A549 treated with DMSO at 1 μM for 4 hours (cell line): Measurements from ENCODE around the gene TRPC4AP. TPM values are rescaled to one million over a fixed set of nuclear protein-coding genes. Genes with fewer than 3 reads are reported as not detected.

ENCODE experiments used
- total RNA-seq: library from RNA; stranded (reverse); fragments of 200-300 nt; extraction: Qiagen RNA extraction; gene quantifications from 5 replicates; pipeline ENCODE4 v1.2.3, GENCODE V29; 2022; ENCODE audit warnings: low read depth

Gene TRPC4AP, protein sequence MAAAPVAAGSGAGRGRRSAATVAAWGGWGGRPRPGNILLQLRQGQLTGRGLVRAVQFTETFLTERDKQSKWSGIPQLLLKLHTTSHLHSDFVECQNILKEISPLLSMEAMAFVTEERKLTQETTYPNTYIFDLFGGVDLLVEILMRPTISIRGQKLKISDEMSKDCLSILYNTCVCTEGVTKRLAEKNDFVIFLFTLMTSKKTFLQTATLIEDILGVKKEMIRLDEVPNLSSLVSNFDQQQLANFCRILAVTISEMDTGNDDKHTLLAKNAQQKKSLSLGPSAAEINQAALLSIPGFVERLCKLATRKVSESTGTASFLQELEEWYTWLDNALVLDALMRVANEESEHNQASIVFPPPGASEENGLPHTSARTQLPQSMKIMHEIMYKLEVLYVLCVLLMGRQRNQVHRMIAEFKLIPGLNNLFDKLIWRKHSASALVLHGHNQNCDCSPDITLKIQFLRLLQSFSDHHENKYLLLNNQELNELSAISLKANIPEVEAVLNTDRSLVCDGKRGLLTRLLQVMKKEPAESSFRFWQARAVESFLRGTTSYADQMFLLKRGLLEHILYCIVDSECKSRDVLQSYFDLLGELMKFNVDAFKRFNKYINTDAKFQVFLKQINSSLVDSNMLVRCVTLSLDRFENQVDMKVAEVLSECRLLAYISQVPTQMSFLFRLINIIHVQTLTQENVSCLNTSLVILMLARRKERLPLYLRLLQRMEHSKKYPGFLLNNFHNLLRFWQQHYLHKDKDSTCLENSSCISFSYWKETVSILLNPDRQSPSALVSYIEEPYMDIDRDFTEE
- total RNA-seq, result 46.7 to 61.3 TPM (median 57.9 TPM) in 5 replicates

DNA sequence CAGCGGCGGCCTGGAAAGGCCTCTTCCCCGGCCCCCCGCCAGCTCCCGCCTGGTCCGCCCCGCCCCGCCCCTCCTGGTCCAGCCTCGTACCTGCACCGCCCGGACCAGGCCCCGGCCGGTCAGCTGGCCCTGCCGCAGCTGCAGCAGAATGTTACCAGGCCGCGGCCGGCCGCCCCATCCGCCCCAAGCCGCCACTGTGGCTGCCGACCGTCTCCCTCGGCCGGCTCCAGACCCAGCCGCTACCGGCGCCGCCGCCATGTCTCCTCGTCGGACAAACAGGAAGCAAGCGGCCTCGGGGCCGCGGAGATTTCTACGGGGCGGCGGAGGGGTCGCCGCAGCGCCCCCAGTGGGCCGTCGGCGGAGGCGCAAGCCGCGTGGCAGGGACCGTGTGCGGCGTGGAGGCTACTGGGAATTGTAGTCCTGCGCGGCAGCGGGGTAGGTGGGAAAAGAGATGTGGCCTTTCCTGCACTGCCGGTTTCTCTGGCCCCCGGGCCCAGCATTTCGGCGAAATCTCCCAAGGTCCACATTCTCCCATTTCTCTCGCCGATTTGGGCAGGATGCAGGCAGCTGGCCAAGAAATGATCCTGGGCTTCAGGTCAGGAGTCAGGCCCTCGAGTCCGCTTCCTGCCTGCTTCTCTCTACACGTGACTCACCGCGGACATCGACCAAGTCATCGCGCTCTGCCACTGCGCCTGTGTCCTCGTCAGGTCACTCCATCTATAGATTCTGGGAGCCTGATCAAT lies at the start of gene TRPC4AP:
Gene TRPC4AP (minus strand): TSS at position 284 of the 743 bp plus-strand sequence. CDS start 26 bp downstream, at position 258.

DNA sequence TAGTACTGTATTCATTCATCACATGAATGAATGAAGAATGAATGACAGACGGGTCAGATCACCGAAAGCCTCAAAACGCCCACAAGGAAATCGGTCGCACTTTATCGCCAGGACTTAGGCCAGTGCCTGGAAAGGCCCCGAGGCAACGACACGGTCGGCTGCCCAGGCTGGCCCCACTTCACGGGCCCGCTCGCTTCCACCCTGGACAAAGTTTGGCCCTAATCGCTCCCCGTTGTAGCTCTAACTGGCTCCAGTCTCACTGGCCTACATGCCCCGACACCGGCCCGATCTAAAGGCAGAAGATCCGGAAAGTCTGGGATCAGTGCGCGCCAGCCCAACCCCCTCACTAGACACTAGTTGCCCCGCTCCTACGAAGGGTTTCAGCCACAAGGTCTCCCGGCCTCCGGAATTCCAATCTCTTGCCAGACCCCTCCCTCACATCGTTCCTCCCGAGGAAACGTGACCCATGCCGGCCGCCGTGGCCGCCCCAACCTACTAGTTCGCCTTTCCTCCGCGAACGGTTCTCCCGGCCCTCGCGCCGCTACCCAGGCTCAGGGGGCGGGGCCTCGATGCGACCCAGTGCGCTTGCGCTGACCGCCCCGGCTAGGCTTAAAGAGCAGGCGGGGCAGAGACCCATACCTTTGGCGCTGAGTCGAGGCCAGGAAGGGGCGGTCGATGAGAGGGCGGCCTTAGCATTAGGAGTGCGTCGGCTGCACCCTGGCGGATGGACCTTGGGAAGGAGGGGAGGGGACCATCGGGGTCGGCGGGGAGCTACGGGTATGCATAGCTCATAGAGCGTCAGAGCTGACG lies 137.2 kb downstream of the TRPC4AP start, which contains the start of the genes GSS and MYH7B:
Gene GSS (minus strand): TSS at position 576 of the 810 bp plus-strand sequence. CDS start 3,954 bp downstream, outside the sequence.
Gene MYH7B (plus strand): TSS at position 638 of the 810 bp plus-strand sequence. CDS start 22,138 bp downstream, outside the sequence.

Other genes with a start within 250 kb of the TRPC4AP start
- 6.2 to 8.1 TPM (median 7.3 TPM) in 5 replicates for gene GGT7, start 220.0 kb downstream of the TRPC4AP start, total RNA-seq
- gene ACSS2, start 216.2 kb downstream of the TRPC4AP start, total RNA-seq, result 7.1 to 10.2 TPM (median 9.2 TPM) in 5 replicates
- 56.8 to 60.3 TPM (median 59.2 TPM) in 5 replicates for gene GSS, start 137.0 kb downstream of the TRPC4AP start, total RNA-seq
- 0.08 to 0.17 TPM (median 0.13 TPM) in 4 of 5 replicates, not detected in the other for gene MYH7B, start 136.9 kb downstream of the TRPC4AP start, total RNA-seq
- 47.4 to 49.0 TPM (median 48.2 TPM) in 5 replicates for gene EDEM2, start 54.5 kb upstream of the TRPC4AP start, total RNA-seq
- gene PROCR, start 79.3 kb upstream of the TRPC4AP start, total RNA-seq, result 101 to 129 TPM (median 125 TPM) in 5 replicates
- gene MMP24, start 133.9 kb upstream of the TRPC4AP start, total RNA-seq, result 18.1 to 20.7 TPM (median 19.9 TPM) in 5 replicates
- gene MMP24OS, start 185.3 kb upstream of the TRPC4AP start, total RNA-seq, result 52.7 to 82.4 TPM (median 71.4 TPM) in 5 replicates
- 362 to 409 TPM (median 372 TPM) in 5 replicates for gene EIF6, start 192.0 kb upstream of the TRPC4AP start, total RNA-seq
- gene FAM83C, start 199.6 kb upstream of the TRPC4AP start, total RNA-seq, result 0.02 to 0.06 TPM in 2 of 5 replicates, not detected in the others